ENCODE measurements around the gene CIC. TPM values are rescaled to one million over a fixed set of nuclear protein-coding genes. Genes with fewer than 3 reads are reported as not detected.
A peak's percentile ranks its signal among the peaks of the same experiment; 100 is the strongest.

CIC gene
- total RNA-seq, 4 donors from 2014 or later: 25.1 to 54.9 (median 27.9) TPM

DNA sequence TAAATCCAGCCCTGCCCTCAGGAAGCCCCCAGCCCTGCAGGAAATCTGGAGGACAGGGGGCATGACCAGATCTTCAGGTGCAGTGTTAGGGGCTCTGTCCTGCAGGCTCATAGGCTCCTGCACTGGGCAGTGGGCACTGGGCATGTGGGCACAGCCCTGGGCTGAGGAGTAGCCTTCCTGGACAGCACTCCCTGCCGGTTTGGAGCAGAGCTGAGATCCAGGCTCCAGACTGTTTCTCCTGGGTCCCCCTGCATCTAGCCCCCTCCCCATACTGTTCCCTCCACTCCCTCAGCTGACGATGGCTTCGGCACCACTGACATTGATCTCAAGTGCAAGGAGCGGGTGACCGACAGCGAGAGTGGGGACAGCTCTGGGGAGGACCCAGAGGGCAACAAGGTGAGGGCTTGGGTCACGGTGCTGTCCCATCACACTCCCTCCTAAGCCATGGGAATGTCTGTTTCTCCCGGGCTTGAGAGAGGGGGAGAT lies 20.5 kb downstream of the CIC start:
- 81 to 91% methylated on average over 3 to 8 of the region's 8 CpGs for WGBS, 2 donors
- peaks cover 21 to 55% (median 28%) of the 10 kb centered on the region in 3 donors for H3K4me1 ChIP-seq
- no peaks in the 10 kb centered on the region for H3K27me3 ChIP-seq

GRCh38 chr19:42290136-42290522 lies 21.1 kb downstream of the CIC start:
- Histone ChIP-seq H3K36me3 (peaks cover 64 to 86% (median 73%) of the 10 kb centered on the region in 3 donors), H3K4me1 (peaks cover 16 to 50% (median 23%) of the 10 kb centered on the region in 3 donors), H3K4me3 (no peak overlapping the region), H3K9me3 (no peaks in the 10 kb centered on the region), H3K27me3 (no peaks in the 10 kb centered on the region), H3K27ac (no peak overlapping the region)
- WGBS, 2 donors: 68% methylated on average over 7 of the region's 13 CpGs; no CpG with 5 or more reads in 1 of the 2 donors
- no peak for TF ChIP-seq CTCF (IDR thresholded peaks at IDR 0.05)
- DNase-seq: no peak
- intact Hi-C loops (cut with DNase I): loop anchor here (10.0 kb wide), 1 partner anchor 45 kb away; the partner anchor contains the start of gene GSK3A

More for the DNA sequence above, 20.5 kb downstream of the CIC start:
- intact Hi-C loops (cut with DNase I): loop anchor here (10.0 kb wide), 1 partner anchor 45 kb away; the partner anchor contains the start of gene GSK3A
- peaks cover 64 to 80% (median 69%) of the 10 kb centered on the region in 3 donors for H3K36me3 ChIP-seq
- H3K27ac ChIP-seq: no peak overlapping the region
- no peak for TF ChIP-seq CTCF (IDR thresholded peaks at IDR 0.05)
- TF ChIP-seq POLR2A (IDR thresholded peaks at IDR 0.05): no peak
- DNase-seq: no peak
- no peaks in the 10 kb centered on the region for H3K9me3 ChIP-seq
- no peak overlapping the region for H3K4me3 ChIP-seq

GRCh38 chr19:42290523-42291434 lies 21.7 kb downstream of the CIC start:
- H3K4me1 ChIP-seq: peaks cover 10 to 45% (median 17%) of the 10 kb centered on the region in 3 donors
- DNase-seq: no peak
- no peak overlapping the region for H3K27ac ChIP-seq

GRCh38 chr19:42291435-42291810 lies 22.4 kb downstream of the CIC start:
- peaks cover 69 to 95% (median 73%) of the 10 kb centered on the region in 3 donors for H3K36me3 ChIP-seq
- no peak for TF ChIP-seq CTCF (IDR thresholded peaks at IDR 0.05)
- TF ChIP-seq POLR2A (IDR thresholded peaks at IDR 0.05): no peak
- H3K4me3 ChIP-seq: no peak overlapping the region
- no peaks in the 10 kb centered on the region for H3K27me3 ChIP-seq
- WGBS, 2 donors: 63 to 69% methylated on average over 4 to 8 of the region's 9 CpGs
- DNase-seq: no peak
- peaks cover 4 to 40% (median 10%) of the 10 kb centered on the region in 3 donors for H3K4me1 ChIP-seq
- no peak overlapping the region for H3K27ac ChIP-seq
- H3K9me3 ChIP-seq: no peaks in the 10 kb centered on the region
- intact Hi-C loops (cut with DNase I): loop anchor here (10.0 kb wide), 1 partner anchor 47 kb away; the partner anchor contains the start of gene GSK3A

More at GRCh38 chr19:42290523-42291434, 21.7 kb downstream of the CIC start:
- H3K36me3 ChIP-seq: peaks cover 69 to 92% (median 73%) of the 10 kb centered on the region in 3 donors
- intact Hi-C loops (cut with DNase I): loop anchor here (10.0 kb wide), 1 partner anchor 46 kb away; the partner anchor contains the start of gene GSK3A
- no peaks in the 10 kb centered on the region for H3K27me3 ChIP-seq
- H3K4me3 ChIP-seq: no peak overlapping the region
- no peak for TF ChIP-seq POLR2A (IDR thresholded peaks at IDR 0.05)
- TF ChIP-seq CTCF (IDR thresholded peaks at IDR 0.05): peak; percentile 23 to 53 (median 44)
- 17 to 84% methylated on average over 1 to 5 of the region's 31 CpGs for WGBS, 2 donors
- H3K9me3 ChIP-seq: no peaks in the 10 kb centered on the region

Data from esophagus squamous epithelium (tissue), 5 donors.